A549 (cell line): ENCODE measurements around the gene PBX1. TPM values are rescaled to one million over a fixed set of nuclear protein-coding genes. Genes with fewer than 3 reads are reported as not detected.

Source experiments
- ATAC-seq, 2 experiments: fragments of 200-7000 bp in 1 of 2; fragments of >200 bp in 1 of 2; cut with Nextera tagmentation in 1 of 2; cut with Tn5 transposase in 1 of 2; 3 replicates each; pipeline versions ENCODE4 v1.8.0 to v1.9.1; 2018 to 2020; ENCODE audit warnings: mild to moderate bottlenecking in 1 of 2, moderate library complexity in 1 of 2
- CTCF ChIA-PET: fragments of 300-600 bp; sonication (Branson Sonifier 250); formaldehyde crosslinking; extraction: SDS; loops from one replicate; lab custom pipeline; 2021; ENCODE audit warnings: antibody characterized with exemption, inconsistent platforms; lab: Yijun Ruan, JAX
- POLR2A ChIA-PET: fragments of 350-600 bp; formaldehyde crosslinking; extraction: SDS; loops from one replicate; lab custom pipeline; 2021; ENCODE audit warnings: antibody characterized with exemption, inconsistent platforms; lab: Yijun Ruan, JAX
- DNase-seq, 2 experiments: peaks; one replicate each; pipeline versions ENCODE4 v3.0.0 to v3.0.0-alpha.2; 2011 to 2016; ENCODE audit warnings: low read depth in 1 of 2, low spot score in 1 of 2
- FAIRE-seq: peaks from 2 replicates; lab custom pipeline; 2011; peaks lifted over from hg19 to GRCh38; lab: Jason Lieb, UNC
- H3K27ac ChIP-seq, 2 experiments: fragments of >200 bp; sonication (Bioruptor Twin); formaldehyde crosslinking; 3 replicates each; pipeline ENCODE4 v1.5.1; 2016 to 2017
- H3K4me1 ChIP-seq: fragments of >200 bp; sonication (Bioruptor Twin); formaldehyde crosslinking; 3 replicates; pipeline ENCODE4 v1.6.1; 2016
- H3K4me2 ChIP-seq: fragments of >200 bp; sonication (Bioruptor Twin); formaldehyde crosslinking; 3 replicates; pipeline ENCODE4 v1.6.1; 2016
- H3K4me3 ChIP-seq: fragments of >200 bp; sonication (Bioruptor Twin); formaldehyde crosslinking; 3 replicates; pipeline ENCODE4 v1.5.1; 2016
- H3K9me3 ChIP-seq: fragments of >200 bp; sonication (Bioruptor Twin); formaldehyde crosslinking; 3 replicates; pipeline ENCODE4 v1.6.1; 2016
- BHLHE40 ChIP-seq: IDR thresholded peaks from 2 replicates; pipeline ENCODE4 v1.6.1; 2012; ENCODE audit warnings: low read depth, low read length, inconsistent platforms
- CBX2 ChIP-seq: fragments of 200-600 bp; sonication (generic); IDR thresholded peaks from 2 replicates; pipeline ENCODE4 v1.6.1; 2016; ENCODE audit warnings: low read depth, mild to moderate bottlenecking, borderline replicate concordance
- CBX8 ChIP-seq: fragments of 200-600 bp; sonication (generic); IDR thresholded peaks from 2 replicates; pipeline ENCODE4 v1.6.1; 2016
- CHD4 ChIP-seq: fragments of 200-600 bp; sonication (generic); IDR thresholded peaks from 2 replicates; pipeline ENCODE4 v1.6.1; 2016; ENCODE audit warnings: antibody characterized with exemption, mild to moderate bottlenecking, borderline replicate concordance
- EHF ChIP-seq: fragments of 250-450 bp; sonication (Bioruptor Pico); IDR thresholded peaks from 2 replicates; pipeline ENCODE4 v1.5.0; 2020; ENCODE audit warnings: mild to moderate bottlenecking
- ESRRA ChIP-seq: fragments of 150-350 bp; IDR thresholded peaks from 2 replicates; pipeline ENCODE4 v1.6.1; 2014; ENCODE audit warnings: mild to moderate bottlenecking, low read length, borderline replicate concordance
- FOSB ChIP-seq: fragments of 250-450 bp; sonication (Bioruptor Pico); IDR thresholded peaks from 2 replicates; pipeline ENCODE4 v1.5.0; 2020; ENCODE audit warnings: mild to moderate bottlenecking, moderate library complexity
- FOXS1 ChIP-seq: fragments of 250-450 bp; sonication (Bioruptor Pico); IDR thresholded peaks from 2 replicates; pipeline ENCODE4 v1.5.0; 2020; ENCODE audit warnings: mild to moderate bottlenecking, moderate library complexity
- GATA3 ChIP-seq: IDR thresholded peaks from 2 replicates; pipeline ENCODE4 v1.6.1; 2012; ENCODE audit warnings: borderline replicate concordance
- HDAC2 ChIP-seq: fragments of 200-600 bp; sonication (generic); IDR thresholded peaks from 2 replicates; pipeline ENCODE4 v1.6.1; 2016
- HES2 ChIP-seq: fragments of >200 bp; sonication (Bioruptor Twin); formaldehyde crosslinking; IDR thresholded peaks from 2 replicates; pipeline ENCODE4 v1.6.1; 2016
- JUN ChIP-seq, 2 experiments: fragments of >200 bp; sonication (Bioruptor Twin); formaldehyde crosslinking; IDR thresholded peaks; 2 replicates in 1 of 2; 3 replicates in 1 of 2; pipeline ENCODE4 v1.6.1; 2016 to 2017
- JUNB ChIP-seq: fragments of >200 bp; sonication (Bioruptor Twin); formaldehyde crosslinking; IDR thresholded peaks from 2 replicates; pipeline ENCODE4 v1.6.1; 2016
- MAFK ChIP-seq: fragments of 450-650 bp; IDR thresholded peaks from 2 replicates; pipeline ENCODE4 v1.6.1; 2014; ENCODE audit not compliant: partially characterized antibody
- MAZ ChIP-seq: fragments of 150-350 bp; IDR thresholded peaks from 2 replicates; pipeline ENCODE4 v1.6.1; 2014; ENCODE audit warnings: antibody characterized with exemption, low read depth, low read length, borderline replicate concordance
- MYC ChIP-seq: IDR thresholded peaks from 2 replicates; pipeline ENCODE4 v1.6.1; 2012; ENCODE audit warnings: mild to moderate bottlenecking, inconsistent platforms, low read length, improper control_type of control experiment, borderline replicate concordance
- NFE2L2 ChIP-seq: fragments of 150-350 bp; conservative IDR thresholded peaks from 2 replicates; pipeline ENCODE4 v1.6.1; 2014; ENCODE audit warnings: low read length
- POLR2A ChIP-seq: IDR thresholded peaks from 2 replicates; pipeline ENCODE4 v1.6.1; 2012; ENCODE audit warnings: mild to moderate bottlenecking, low read length
- RAD21 ChIP-seq, 2 experiments: fragments of >200 bp in 1 of 2; sonication (Bioruptor Twin) in 1 of 2; formaldehyde crosslinking in 1 of 2; IDR thresholded peaks in 1 of 2; conservative IDR thresholded peaks in 1 of 2; 2 replicates in 1 of 2; 3 replicates in 1 of 2; pipeline ENCODE4 v1.6.1; 2012 to 2018; ENCODE audit warnings: inconsistent platforms in 1 of 2
- RFX5 ChIP-seq: fragments of 450-650 bp; IDR thresholded peaks from 2 replicates; pipeline ENCODE4 v1.7.1; 2014; ENCODE audit warnings: antibody characterized with exemption, mild to moderate bottlenecking, moderate library complexity
- SMC3 ChIP-seq: fragments of >200 bp; sonication (Bioruptor Twin); formaldehyde crosslinking; IDR thresholded peaks from 3 replicates; pipeline ENCODE4 v1.6.1; 2018; ENCODE audit warnings: inconsistent platforms
- ZNF302 ChIP-seq: fragments of 250-450 bp; sonication (Bioruptor Pico); IDR thresholded peaks from 2 replicates; pipeline ENCODE4 v1.9.0; 2021; ENCODE audit warnings: inconsistent platforms, mild to moderate bottlenecking, moderate library complexity
- WGBS: methylation state at CpG from one replicate; pipeline ENCODE4 v1.1.6; 2017; ENCODE audit errors: missing lambda C conversion rate; 5-methylcytosine and 5-hydroxymethylcytosine counted together
- polyA plus RNA-seq, 4 experiments: library from polyadenylated mRNA; depleted of rRNA in 3 of 4; stranded (reverse); fragments of >200 nt; fragmentation: RNase III in 1 of 4; extraction: RNeasy Plus Mini Kit Qiagen cat#74134 plus additional on column Dnase treatment in 1 of 4; gene quantifications; 2 replicates in 3 of 4; 3 replicates in 1 of 4; pipeline ENCODE4 v1.2.3, GENCODE V29; 2011 to 2017
- TF ChIP-seq, protein P1 (sequence below): IDR thresholded peaks from 2 replicates; pipeline ENCODE4 v1.6.1; 2012
- TF ChIP-seq, protein P2 (sequence below): IDR thresholded peaks from 2 replicates; pipeline ENCODE4 v1.6.1; 2012; ENCODE audit warnings: low read depth, borderline replicate concordance
- TF ChIP-seq, protein P3 (sequence below): fragments of 250-450 bp; sonication (Bioruptor Pico); IDR thresholded peaks from 2 replicates; pipeline ENCODE4 v1.5.0; 2020; ENCODE audit warnings: low read depth, mild to moderate bottlenecking, moderate library complexity
- TF ChIP-seq, protein P4 (sequence below): fragments of 250-450 bp; sonication (Bioruptor Pico); IDR thresholded peaks from 2 replicates; pipeline ENCODE4 v1.5.0; 2021; ENCODE audit warnings: mild to moderate bottlenecking, moderate library complexity, borderline replicate concordance

PBX1 gene
- polyA plus RNA-seq, 2 of the 4 experiments (the other 2 are of a cell fraction) = 47.8 to 61.5 TPM

DNA sequence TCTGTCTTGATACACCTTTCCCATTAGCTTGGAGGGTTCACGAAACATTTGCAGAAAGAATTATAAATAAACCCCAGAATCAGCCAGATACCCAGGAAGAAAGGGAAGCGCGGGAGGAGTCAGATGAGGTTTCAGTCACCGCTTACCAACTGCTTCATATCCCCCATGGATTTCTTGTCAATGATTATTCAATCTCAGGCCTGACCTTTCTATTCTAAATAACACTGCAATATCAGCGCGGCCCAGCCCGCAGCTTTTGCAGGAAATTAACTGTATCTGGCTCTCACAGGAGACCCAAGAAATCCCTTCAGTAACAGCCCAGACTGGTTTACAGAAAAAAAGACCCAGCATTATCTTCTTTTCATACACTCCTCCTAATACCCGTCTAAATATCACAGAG is 308.6 kb downstream of the PBX1 start:
- CTCF ChIA-PET = interaction anchor here (1.7 kb wide), 1 partner anchor 1457 kb away, joined by 4 read pairs; no protein-coding TSS in a partner anchor
- H3K9me3 ChIP-seq = no peaks in the 10 kb centered on the region
- FAIRE-seq (no peak), ATAC-seq (no peak), DNase-seq (no peak)
- 65% methylated on average over 8 of the region's 8 CpGs for WGBS
- no peak for TF ChIP-seq EHF (CRISPR knock-in tag)
- no peak for TF ChIP-seq GATA3
- no peak for TF ChIP-seq HDAC2
- no peak for TF ChIP-seq SMC3
- TF ChIP-seq, protein P1, sequence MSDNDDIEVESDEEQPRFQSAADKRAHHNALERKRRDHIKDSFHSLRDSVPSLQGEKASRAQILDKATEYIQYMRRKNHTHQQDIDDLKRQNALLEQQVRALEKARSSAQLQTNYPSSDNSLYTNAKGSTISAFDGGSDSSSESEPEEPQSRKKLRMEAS = no peak
- TF ChIP-seq, protein P2, sequence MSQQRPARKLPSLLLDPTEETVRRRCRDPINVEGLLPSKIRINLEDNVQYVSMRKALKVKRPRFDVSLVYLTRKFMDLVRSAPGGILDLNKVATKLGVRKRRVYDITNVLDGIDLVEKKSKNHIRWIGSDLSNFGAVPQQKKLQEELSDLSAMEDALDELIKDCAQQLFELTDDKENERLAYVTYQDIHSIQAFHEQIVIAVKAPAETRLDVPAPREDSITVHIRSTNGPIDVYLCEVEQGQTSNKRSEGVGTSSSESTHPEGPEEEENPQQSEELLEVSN = no peak
- TF ChIP-seq MYC = no peak
- no peak for TF ChIP-seq POLR2A
- TF ChIP-seq FOSB (CRISPR knock-in tag) = no peak
- TF ChIP-seq MAFK = no peak
- no peak for TF ChIP-seq RAD21 (conservative IDR thresholded peaks at IDR 0.05 in 1 of 2, IDR thresholded peaks at IDR 0.05 in 1 of 2)
- TF ChIP-seq, all 56 proteins: peak for 0
- H3K4me1 ChIP-seq = no peaks in the 10 kb centered on the region
- H3K27ac ChIP-seq = no peak overlapping the region
- POLR2A ChIA-PET = no interaction called here
- H3K4me2 ChIP-seq = no peak overlapping the region
- H3K4me3 ChIP-seq = no peak overlapping the region

GRCh38 chr1:164868990-164869389 is 310.0 kb downstream of the PBX1 start:
- FAIRE-seq (no peak), ATAC-seq (no peak)
- POLR2A ChIA-PET = no interaction called here

GRCh38 chr1:164875518-164875917 is 316.5 kb downstream of the PBX1 start:
- FAIRE-seq (no peak), DNase-seq (no peak)
- POLR2A ChIA-PET = no interaction called here
- Histone ChIP-seq H3K4me3 (no peak overlapping the region), H3K9me3 (no peaks in the 10 kb centered on the region)
- 55% methylated on average over 2 of the region's 3 CpGs for WGBS
- no peak for TF ChIP-seq NFE2L2
- no peak for TF ChIP-seq JUNB
- TF ChIP-seq, all 56 proteins: peak for 0
- no peaks in the 10 kb centered on the region for H3K4me1 ChIP-seq
- no peak overlapping the region for H3K27ac ChIP-seq
- CTCF ChIA-PET = no interaction called here
- no peak overlapping the region for H3K4me2 ChIP-seq
- no peak for ATAC-seq

More at GRCh38 chr1:164868990-164869389, 310.0 kb downstream of the PBX1 start:
- H3K9me3 ChIP-seq = no peaks in the 10 kb centered on the region
- CTCF ChIA-PET = interaction anchor here (0.6 to 1.7 kb wide), 2 partner anchors 1214 to 1458 kb away, joined by 4 to 5 read pairs; no protein-coding TSS in a partner anchor
- TF ChIP-seq ESRRA (no peak), JUN (IDR thresholded peaks at IDR 0.05) (no peak)
- TF ChIP-seq, all 56 proteins: peak for 0
- no peaks in the 10 kb centered on the region for H3K4me1 ChIP-seq
- DNase-seq = no peak
- no peak overlapping the region for H3K27ac ChIP-seq
- WGBS = 52% methylated on average over 4 of the region's 4 CpGs
- no peak overlapping the region for H3K4me2 ChIP-seq
- H3K4me3 ChIP-seq = no peak overlapping the region

- no peaks in the 10 kb centered on the region for H3K9me3 ChIP-seq
- WGBS = 49% methylated on average over 12 of the region's 12 CpGs
- no peaks in the 10 kb centered on the region for H3K4me1 ChIP-seq
- POLR2A ChIA-PET = no interaction called here
- no peak for DNase-seq
- FAIRE-seq = no peak
- CTCF ChIA-PET = interaction anchor here (1.0 kb wide), 1 partner anchor 15 kb away, joined by 5 read pairs; no protein-coding TSS in a partner anchor
- ATAC-seq = no peak
- no peak overlapping the region for H3K4me2 ChIP-seq
- no peak overlapping the region for H3K4me3 ChIP-seq
- no peak overlapping the region for H3K27ac ChIP-seq
- no peak for TF ChIP-seq RFX5
- TF ChIP-seq SMC3 = no peak
- TF ChIP-seq MAZ = no peak
- TF ChIP-seq HES2 = no peak
- no peak for TF ChIP-seq ZNF302
- TF ChIP-seq, protein P3, sequence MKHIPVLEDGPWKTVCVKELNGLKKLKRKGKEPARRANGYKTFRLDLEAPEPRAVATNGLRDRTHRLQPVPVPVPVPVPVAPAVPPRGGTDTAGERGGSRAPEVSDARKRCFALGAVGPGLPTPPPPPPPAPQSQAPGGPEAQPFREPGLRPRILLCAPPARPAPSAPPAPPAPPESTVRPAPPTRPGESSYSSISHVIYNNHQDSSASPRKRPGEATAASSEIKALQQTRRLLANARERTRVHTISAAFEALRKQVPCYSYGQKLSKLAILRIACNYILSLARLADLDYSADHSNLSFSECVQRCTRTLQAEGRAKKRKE = no peak
- TF ChIP-seq, protein P4, sequence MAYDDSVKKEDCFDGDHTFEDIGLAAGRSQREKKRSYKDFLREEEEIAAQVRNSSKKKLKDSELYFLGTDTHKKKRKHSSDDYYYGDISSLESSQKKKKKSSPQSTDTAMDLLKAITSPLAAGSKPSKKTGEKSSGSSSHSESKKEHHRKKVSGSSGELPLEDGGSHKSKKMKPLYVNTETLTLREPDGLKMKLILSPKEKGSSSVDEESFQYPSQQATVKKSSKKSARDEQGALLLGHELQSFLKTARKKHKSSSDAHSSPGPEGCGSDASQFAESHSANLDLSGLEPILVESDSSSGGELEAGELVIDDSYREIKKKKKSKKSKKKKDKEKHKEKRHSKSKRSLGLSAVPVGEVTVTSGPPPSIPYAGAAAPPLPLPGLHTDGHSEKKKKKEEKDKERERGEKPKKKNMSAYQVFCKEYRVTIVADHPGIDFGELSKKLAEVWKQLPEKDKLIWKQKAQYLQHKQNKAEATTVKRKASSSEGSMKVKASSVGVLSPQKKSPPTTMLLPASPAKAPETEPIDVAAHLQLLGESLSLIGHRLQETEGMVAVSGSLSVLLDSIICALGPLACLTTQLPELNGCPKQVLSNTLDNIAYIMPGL = no peak
- TF ChIP-seq GATA3 = no peak
- TF ChIP-seq BHLHE40 = no peak
- TF ChIP-seq CHD4 = no peak
- TF ChIP-seq FOXS1 (CRISPR knock-in tag) = no peak
- TF ChIP-seq CBX8 = no peak
- no peak for TF ChIP-seq CBX2
Observed at GRCh38 chr1:164876398-164877116, 317.6 kb downstream of the PBX1 start.
